ENCODE results near the gene RAB30.

The RAB30 gene

DNA sequence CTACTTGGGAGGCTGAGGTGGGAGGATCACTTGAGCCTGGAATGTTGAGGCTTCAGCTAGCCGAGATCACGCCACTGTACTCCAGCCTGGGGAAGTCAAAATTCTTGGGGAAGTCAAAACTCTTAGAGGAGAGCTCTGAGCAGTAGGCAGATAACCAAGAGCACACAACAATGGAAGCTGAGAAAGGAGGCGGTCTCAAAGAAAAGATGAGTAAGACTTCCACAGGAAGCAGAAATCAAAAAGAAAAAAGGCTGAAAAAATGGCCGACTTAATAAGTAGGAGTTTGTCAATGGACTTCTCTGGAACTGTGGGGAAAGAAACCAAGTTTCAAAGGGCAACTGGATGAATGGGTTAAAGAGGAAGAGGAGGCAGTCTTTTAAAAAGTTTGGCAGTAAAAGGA lies 32.1 kb downstream of the RAB30 start:
- DNase-seq (ENCODE audit: low spot score) = no peak

DNA sequence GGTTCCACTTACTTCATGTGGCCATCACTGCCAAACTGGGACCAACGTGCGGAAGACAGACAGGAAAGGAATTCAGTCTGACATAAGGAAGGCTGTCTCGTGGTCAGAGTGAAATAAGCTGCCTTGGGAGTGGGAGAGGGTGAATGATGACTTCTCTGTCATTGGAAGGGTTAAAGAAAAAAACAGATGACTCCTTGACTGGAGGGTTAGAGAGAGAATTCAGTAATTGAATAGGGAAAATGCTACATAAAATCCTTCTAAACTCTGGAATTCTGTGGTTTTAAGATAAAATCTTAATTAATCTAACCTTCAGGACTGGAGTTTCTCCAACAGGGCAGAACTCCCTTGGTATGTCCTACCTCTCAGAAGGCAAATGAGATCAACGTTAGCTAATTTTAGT lies 33.8 kb downstream of the RAB30 start:
- no peak for DNase-seq (ENCODE audit: low spot score)

DNA sequence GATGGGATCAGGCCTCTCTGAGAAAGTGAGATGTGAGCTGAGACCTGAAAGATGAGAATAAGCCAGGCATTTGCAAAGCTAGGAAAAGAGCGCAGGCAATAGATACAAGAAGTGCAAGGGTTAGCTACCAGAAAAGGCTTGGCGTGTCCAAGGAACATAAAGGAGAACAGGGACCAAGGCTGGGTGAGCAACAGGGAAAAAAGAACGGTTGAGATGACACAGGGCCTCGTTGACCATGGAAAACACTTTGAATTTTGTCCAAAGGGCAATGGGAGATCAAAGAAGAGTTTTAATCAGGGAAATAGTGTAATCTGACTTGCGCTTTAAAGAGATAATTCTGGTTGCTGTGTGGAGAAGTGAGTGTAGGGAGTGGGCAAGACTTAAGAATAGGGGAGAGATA lies 35.0 kb downstream of the RAB30 start:
- no peak for DNase-seq (ENCODE audit: low spot score)

DNA sequence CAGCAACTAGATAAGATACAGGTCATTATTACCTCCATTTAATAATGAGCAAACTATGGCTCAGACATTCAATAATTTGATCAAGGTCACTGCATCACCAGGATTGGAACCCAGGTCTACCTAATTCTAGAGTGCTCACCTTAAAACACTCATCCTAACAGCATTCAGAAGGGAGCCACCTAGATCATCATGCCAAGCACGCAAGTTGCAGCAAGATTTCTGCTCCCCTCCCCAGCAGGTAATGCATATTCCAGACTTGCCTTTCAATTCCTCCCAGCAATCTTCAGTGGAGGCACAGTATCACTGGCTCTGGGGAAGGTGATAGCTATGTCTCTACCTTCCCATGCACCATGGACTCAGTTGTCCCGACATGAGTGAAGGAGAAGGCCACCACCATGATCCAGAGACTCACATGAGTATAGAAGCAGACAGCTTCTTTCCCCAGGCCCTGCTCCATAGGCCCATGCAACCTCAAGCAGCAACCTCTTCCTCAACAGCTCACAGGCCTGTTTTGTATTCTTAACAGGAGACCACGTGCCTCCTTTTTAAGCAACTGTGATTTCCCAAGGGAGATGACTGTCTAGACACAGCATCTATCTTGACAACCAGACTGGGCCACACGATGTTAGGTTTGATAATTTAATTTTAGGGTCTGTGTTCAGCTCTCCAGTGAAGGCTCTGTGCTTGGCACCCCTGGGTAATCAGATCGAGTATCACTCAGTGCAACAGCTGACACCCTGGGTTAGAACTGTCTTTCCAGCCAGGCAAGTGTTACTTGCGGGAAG lies 36.4 kb downstream of the RAB30 start:
- DNase-seq (ENCODE audit: low spot score) = peak; percentile 17

DNA sequence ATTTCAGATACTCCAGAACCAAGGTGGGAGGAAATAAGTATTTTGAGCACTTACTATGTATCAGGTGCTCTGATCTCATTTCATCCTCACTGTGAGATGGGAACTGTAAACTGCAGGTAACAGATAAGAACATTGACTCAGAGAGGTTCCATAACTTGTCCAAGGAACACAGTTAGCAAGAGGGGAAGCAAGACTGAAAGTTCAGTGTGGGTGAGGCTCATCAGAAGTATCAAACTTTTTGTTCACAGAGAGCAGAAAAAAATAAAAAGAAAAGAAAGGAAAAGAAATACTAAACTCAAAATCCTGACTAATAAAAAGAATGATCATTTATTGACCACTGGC lies 37.1 kb downstream of the RAB30 start:
- DNase-seq (ENCODE audit: low spot score) = no peak

DNA sequence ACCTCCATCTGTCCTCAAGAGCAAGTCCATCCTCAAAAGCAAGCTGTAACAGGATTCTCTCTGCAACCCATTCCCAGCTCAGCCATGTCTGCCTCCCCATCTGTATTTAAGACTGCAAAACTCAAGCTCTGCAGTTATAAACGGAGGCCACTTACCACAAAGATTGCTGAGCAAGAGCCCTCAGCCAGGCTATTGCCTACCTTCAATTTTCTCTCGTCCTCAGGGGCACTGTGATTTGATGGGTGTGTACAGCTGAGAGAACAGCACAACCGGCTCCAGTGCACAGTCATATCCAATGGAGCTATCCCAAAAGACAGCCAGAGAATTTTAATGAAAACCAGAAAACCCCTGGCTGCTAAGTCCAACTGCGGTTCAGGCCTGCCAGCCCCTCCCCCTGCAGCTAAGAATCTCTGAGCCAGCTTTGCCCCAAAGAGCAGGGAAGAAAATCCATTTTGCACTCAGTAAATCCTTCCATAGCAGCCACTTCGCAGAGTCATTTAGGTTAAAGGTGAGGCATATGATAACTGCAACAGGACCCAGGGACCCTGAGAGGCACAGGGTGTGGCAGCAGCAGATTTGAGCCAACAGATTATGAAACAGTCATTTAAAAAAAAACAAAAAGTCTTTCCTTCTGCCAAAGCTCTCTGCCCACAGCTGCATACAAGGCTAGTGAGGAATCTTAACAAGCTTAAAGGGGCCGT lies 37.6 kb downstream of the RAB30 start:
- DNase-seq (ENCODE audit: low spot score) = peak; percentile 88

DNA sequence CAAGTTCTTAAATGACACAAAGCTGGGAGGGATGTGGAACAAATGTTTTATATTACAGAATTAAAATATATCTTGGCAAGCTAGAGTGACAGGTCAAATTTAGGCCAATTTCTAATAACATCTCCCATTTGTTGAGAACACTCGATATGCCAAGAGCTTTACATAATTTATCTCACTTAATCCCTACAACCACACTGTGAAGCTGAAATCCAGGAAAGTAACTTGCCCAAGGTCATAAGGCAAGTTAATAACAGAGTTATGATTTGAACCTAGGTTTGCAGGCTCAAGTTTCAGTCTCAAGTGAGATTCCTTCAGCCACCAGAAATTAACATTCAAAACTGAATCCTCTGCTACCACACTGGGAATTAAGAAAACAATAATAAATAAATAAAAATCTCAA lies 38.3 kb downstream of the RAB30 start:
- DNase-seq (ENCODE audit: low spot score) = no peak

DNA sequence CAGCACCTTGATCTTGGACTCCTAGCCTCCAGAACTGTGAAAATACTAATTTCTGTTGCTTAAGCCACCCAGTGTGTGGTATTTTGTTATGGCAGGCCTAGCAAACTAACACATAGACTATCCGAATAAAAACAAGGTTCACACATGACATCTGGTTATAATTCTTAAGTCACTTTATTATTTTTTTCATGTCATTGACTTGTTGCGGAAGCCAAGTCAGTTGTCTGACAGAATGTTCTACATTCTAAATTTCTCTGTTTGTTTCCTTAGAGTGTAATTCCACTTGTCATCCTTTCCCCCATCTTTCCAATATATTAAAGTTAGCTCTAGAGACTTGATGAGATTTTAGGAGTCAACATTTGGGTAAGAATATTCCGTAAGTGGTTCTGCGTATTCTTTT lies 40.6 kb downstream of the RAB30 start:
- no peak for DNase-seq (ENCODE audit: low spot score)

DNA sequence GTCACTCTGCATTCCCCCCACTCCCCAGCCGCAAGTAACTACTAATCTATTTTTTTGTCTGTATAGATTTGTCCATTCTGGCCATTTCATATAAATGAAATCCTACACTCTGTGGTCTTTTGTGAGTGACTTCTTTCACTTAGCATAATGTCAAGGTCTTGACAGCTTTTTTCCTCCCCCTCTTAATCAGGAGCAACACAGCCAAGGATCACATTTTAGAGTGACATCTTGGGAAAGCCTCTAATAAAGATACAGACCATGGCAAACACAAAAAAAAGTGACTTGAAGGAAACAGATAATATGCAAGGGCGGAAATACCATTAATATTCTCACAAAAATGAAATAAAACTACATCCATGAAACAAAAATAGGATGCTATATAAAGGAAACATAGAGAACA lies 43.9 kb downstream of the RAB30 start:
- DNase-seq (ENCODE audit: low spot score) = no peak

DNA sequence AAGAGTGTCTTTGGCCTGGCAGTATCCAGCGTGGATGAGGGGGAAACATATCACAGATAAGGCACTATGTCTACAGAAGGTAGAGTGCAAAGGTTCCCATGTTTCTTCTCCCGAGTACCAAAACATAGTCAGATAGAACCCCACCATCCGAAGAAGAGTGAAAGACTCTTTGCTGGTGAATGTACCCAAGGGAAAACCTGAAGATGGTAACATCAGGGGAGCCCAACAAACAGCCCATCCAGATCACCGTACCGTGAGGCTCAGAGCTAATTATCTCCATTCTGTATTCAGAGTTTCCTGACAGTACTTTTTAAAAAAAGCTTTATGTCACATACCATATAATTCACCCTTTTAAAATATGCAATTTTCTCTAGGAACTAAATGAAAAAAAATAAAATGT lies 44.4 kb downstream of the RAB30 start:
- no peak for DNase-seq (ENCODE audit: low spot score)

DNA sequence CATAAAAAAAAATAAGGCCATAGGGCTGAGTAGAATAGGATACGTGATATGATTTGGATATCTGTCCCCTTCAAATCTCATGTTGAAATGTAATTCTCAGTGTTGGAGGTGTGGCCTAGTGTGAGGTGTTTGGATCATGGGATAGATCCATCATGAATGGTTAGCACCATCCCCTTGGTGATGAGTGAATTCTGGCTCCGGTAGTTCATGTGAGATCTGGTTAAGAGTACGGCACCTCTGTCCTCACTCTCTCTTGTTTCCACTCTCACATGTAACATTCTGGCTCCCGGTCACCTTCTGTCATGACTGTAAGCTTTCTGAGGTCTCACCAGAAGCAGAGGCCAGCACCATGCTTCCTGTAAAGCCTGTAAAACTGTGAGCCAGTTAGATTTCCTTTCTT lies 45.5 kb downstream of the RAB30 start:
- DNase-seq (ENCODE audit: low spot score) = no peak

DNA sequence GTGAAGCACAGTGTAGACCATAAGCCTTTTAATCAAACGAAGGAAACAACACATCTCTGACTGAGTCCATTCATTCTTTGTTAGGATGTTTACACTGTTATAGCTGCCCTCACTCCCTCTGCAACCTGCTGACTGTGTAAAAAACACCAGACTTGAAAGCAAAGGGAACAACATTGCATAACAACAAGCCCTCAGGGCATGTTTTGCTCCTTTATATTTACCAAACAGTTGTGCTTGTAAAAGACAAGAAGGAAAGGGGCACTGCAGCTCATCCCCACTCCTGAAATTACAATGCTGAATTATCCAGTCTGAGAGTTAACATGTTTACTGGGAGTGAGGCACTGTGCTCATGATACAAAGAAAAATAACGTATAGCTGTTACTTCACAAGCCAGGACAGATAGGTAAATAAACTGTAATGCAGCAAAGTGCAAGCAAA lies 46.4 kb downstream of the RAB30 start:
- DNase-seq (ENCODE audit: low spot score) = no peak

DNA sequence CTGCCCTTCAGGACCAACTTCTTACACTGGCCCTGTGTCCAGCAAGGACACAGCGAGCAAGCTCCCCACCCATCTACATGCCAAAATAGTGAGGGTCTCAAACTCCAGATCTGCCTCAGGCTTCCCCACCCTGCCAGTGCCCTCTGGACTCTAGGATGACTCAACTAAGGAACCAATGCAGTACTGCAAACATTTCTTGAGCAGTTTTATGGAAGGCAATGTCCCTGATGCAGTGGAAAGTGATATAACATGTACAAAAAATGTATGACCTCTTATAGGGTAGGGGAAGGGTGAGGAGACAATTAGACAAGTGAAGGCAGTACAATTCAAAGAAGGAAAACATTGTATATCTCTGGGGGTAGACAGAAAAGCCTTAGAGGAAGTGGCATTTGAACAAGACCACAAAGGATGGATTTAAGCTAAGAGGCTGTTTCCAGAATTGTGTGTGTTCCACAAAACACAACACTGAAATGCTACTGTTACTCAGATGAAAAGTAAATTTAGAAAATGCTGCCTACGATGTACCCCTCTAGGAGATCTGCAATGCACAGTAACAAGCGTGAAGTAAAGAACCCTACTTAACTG lies 47.3 kb downstream of the RAB30 start:
- no peak for DNase-seq (ENCODE audit: low spot score)

DNA sequence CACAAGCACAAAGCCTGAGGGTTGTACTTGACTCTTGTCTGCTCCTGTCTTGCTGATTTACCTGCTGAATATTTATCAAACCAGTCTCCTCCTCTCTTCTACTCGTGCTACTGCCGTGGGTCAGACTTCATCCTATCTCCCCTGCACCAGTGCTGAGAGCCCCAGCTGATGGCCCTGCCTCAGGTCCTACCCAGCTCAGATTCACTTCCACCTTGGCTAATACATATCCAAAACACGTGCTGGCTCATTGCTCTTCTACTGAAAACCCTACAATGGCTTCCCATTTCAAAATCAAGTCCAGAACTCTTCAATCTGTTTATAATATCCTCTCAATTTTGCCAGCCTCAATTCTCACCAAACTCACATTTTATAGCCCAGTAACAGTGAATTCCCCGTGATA lies 48.3 kb downstream of the RAB30 start:
- DNase-seq (ENCODE audit: low spot score) = no peak

DNA sequence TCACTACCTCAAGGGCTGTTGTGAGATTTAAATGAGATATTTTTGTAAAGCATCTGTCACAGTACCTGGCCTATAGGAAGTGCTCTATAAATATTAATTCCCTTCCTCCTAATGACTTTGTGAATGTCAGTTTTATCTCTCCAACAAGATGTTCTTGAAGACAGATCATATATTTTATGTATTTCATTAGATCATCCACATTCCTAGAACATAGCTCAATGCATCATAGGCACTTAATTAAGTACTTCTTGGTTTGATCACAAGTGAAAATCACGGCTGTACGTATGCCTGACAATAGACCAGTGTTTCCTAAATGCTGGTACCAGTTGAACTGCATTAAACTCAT lies 49.9 kb downstream of the RAB30 start:
- DNase-seq (ENCODE audit: low spot score) = no peak

DNA sequence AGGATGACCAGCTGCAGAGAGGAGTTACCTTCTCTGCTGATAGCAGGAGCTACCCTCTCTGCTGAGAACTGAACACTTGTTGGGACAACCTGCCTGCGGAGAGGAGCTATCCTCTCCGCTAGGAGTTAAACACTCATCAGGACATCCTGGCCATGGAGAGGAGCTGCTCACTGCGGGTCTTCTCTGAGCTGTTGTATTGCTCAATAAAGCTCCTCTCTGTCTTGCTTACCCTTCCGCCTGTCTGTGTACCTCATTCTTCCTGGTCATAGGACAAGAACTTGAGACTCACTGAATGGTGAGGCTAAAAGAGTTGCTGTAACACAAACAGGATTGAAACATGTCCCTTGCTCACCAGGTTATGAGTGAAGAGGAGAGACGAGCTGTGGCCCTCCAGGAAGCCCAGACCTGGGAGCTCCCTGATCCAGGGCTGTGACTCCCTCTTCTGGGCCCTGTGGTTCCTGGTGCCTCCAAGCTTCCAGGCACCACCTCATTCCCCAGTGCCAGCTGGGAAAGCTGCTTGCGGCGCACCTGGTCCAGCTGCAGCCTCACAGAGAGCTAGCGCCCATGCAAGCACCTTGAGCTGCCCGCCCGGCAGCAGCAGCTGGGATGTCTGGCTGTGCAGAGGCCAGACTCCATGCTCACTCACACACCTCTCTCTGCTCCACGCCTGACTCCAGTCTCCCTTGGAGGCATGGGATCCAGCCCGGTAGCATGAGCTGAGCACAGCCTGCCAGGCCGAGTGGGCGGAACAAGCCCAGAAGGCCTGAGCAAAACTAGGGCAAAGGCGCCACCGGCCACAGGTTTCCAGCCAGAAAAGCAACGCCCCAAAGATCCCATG lies 50.5 kb downstream of the RAB30 start:
- no peak for DNase-seq (ENCODE audit: low spot score)

DNA sequence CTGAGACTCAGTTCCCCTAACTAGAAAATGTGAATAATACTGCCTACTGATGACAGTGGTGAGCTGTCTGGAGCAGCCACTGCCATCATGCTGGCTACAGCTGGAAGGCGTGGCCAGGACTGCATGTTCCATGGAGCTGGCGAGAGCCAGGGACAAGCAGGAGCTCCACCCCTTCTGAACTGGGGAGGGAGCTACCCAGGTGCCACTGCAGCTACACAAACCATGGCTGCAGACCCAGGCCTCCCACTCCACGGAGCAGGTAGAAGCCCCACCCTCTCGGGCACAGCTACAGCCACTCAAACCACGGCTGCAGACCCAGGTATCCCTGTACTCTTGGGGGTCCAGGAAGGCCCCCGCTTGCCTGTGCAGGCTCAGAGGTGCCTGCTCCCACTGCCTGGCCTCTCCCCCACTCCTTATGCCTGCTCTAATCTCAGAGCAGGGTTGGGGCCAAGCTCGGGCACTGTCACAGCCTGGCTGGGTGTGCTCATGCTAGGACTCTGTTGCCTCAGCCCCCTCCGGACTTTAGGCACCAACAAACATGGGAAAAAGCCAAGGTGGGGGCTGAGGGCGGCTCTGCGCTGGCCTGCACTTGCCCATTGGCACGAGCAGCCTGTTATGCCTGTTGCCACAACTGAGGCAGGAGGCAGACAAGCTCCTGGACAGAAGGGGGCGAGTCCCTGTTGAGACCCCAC lies 51.7 kb downstream of the RAB30 start:
- no peak for DNase-seq (ENCODE audit: low spot score)

DNA sequence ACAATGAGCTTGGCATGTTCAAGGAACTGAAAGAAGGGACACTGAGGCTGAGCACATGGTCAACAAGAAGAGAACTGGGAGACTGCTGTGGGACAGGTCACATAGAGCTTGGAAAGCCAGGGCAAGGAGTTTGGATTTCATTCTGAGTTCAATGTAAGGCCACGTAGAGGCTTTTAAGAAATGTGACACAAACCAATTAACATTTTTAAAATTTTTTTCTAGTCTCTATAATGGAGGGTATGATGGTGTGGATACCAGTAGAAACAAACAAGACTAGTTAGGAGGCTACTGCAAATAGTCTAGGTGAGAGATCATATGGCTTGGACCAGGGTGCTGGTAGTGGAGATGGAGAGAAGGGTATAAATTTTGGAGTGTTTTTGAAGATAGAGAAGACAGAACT lies 56.7 kb downstream of the RAB30 start:
- DNase-seq (ENCODE audit: low spot score) = no peak

DNA sequence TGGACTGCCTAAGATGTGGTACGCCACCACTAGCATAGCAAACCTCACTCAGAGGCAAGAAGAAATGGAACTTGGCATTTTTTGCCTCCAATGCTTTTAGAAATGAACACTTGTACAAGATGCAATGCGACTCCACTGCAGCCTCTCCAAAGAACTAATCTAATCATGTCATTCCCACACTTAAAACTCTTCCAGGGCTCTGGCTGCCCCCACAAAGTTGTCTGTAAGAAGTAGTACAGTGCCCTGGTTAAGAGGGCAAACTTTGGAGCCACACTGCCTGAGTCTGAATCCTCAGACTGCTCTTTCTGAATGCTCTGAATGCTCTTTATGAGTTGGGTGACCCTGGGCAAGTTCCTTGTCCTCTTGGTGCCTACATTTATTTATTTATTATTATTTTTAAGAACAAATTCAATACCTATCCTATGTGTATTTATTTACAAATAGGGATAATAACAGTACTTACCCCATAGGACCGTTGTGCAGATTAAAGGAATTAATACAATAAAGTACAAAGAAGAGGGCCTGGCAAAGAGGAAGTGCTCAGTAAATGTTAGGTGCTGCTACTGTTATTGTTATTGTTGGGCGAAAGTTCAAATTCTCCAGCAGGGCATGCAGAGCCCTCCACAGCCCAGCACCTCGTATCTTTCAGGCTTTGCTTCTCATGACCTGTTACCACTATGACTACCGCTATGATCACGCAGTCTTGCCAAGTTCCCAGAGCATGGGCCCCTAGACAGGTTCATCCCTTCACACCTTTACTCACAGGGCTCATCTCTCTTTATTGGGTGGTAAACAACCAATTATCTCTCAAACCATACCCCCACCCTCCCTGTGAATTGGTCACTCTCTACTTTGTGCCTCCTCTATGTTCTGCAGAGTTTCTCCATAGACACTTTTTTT lies 59.3 kb downstream of the RAB30 start:
- DNase-seq (ENCODE audit: low spot score) = no peak

DNA sequence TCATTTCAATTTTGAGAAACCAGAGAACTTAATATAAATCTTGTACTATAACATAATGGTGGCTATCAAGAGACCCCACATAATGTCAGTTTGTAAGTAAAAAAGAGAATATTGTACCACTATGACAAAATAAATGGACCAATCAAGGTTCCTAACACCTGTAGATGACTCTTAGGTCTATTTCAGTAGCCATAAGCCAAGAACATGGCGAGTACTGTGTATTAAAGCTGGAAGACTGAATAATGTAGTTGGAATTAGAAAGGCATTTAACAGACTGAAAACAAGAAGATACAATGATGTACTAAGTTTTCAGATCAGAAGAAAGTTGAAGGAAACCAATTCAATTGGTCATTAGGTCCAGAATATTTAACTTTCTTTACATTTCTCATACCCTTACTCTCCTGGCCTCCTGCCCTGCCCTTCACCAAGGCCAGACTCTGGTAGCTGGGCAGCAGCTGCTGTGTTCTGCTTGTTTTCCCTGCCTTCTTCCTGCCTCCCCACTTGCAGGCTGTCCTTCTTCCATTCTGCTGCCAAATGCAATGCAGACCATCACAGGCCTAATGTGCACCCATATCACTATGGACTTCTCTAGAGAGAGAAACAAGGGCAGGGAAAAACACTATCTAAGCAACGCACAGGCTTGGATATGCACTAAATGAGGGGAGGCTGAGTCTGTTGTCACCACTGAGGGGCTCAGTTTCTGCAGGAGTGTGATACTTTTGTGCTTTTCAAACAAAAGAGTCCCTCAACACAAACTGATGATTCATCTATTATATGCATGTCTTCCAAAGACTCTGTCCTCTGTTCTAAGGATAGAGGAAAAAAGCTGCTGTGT lies 60.1 kb downstream of the RAB30 start:
- no peak for DNase-seq (ENCODE audit: low spot score)
